GM18858 (cell line): Measurements from ENCODE around the gene SLC28A3.

ENCODE experiments used
- ATAC-seq: cut with Tn5 transposase; IDR thresholded peaks from one replicate; pipeline ENCODE4 v1.9.1; 2021; ENCODE audit not compliant: unreplicated experiment

The SLC28A3 gene

DNA sequence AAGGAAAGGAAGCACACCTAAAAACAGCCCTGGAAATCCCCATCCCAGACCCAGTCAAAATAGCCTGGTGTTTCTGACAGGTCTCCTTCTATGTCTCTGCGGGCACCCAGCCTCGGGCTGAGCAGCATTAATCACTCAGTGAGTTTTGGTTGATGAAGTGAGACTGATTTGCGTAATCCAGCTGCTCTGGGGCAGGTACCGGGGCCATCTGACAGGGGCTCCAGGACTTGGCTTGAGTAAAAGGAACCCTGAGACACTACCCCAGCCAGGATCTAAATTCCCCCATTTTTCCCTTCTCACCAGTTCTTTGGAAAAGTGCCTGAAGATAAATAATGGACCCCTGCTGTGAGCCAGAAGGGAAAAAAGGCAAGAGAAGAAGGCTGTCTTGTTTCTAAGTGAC is 596 bp downstream of the SLC28A3 start:
- no peak for ATAC-seq

- ATAC-seq = no peak
These were observed 1.1 kb downstream of the SLC28A3 start for GRCh38 chr9:84339503-84339902.

DNA sequence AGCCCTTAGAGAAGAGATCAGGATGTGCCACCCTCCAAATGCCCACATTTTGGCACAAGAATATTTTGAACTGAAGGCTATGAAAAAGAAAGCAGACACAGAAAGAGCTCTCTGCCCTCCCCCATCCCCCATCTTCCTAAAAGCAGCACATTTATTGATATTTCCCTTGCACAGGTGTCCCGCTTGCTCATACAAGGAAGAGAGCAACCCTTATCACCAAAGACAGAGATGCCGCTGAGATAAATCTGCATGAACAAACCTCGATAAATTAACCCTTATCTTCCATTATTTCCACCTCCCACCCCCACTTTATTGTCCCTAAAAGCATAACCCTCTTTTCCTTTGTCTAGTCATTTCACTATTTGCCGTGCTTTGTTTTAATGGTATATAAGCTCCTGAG is 1.8 kb downstream of the SLC28A3 start:
- ATAC-seq = no peak

DNA sequence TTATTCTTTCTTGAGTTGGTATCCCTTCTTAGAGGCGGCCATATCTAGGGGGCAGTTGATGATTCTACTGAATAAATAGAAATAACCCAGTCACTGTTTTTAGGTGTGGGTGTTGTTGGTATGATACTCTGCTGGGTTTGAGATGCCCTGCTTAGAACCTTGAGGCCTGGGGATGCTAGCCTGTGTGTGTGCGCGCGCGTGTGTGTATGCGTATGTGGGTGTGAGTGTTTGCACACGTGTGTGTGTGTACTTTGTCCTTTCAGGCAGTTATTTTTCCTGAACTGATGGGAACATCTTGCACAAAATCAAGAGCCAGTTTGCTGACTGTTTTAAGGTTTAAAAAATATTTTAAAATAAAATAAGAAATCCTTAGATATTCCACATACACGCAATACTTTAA is 3.3 kb downstream of the SLC28A3 start:
- no peak for ATAC-seq

- no peak for ATAC-seq
These were observed 9.3 kb downstream of the SLC28A3 start for GRCh38 chr9:84331119-84331809.

- ATAC-seq = no peak
These were observed 10.3 kb downstream of the SLC28A3 start for GRCh38 chr9:84330246-84330645.

- no peak for ATAC-seq
These were observed 13.4 kb downstream of the SLC28A3 start for GRCh38 chr9:84327184-84327583.

- no peak for ATAC-seq
These were observed 15.1 kb downstream of the SLC28A3 start for GRCh38 chr9:84325347-84325973.

- ATAC-seq = no peak
These were observed 15.7 kb downstream of the SLC28A3 start for GRCh38 chr9:84324811-84325210.

DNA sequence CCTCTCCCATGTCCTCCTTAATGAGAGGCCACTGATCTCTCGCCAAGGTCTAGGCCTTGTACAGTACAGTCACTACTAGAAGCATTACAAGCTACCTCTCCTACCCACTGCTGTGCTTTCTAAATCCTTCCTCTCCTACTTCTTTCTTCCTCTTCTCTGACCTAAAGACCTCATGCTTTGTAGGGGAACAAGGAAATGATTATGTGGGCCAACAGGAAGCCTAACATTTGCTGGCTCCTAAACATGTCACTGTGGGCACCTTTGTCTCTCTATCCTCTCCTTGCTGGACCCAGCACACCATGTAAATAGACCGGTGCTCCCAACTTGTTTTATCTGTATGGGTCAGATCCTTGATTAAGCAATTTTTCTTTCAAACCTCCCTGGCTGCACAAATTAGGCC is 16.7 kb downstream of the SLC28A3 start:
- ATAC-seq = no peak

GRCh38 chr9:84322828-84323227 is 17.7 kb downstream of the SLC28A3 start:
- ATAC-seq = no peak

- no peak for ATAC-seq
These were observed 20.3 kb downstream of the SLC28A3 start for GRCh38 chr9:84320231-84320630.

DNA sequence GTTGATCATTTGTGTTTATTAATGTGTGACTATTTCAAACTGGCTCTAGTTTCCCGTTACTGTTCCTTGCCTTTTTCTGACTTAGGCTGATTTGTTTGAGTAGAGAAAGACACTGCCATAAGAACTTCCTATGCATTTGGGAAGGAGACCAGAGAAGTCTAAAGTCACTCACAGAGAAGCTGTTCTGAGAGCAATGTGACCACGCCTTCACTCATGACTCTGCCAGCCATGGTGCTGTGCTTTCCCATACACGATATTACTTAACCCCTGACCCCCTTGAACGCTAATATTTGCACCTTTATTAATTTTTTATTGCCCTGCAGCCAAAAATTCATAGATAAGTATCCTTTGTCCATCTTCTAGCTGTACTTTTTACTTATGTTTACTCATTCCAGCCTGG is 20.9 kb downstream of the SLC28A3 start:
- ATAC-seq = no peak

DNA sequence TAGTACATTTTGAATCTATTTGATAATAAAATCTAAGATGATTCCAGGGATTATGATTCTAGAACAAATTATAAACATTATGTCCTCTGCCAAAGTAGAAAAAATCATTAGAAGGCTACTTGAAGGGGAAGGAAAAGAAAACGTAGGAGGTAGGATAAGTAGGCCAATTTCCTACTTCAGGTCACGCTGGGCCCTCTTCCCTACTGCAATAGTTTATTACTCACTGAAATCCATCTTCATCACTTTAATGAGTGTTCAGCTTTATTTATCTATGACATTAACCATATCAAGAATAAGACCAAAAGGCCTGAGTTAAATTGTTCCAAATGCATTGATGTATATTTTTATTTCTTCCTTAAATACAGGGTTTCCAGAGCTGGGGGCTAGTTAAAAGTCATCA is 21.6 kb downstream of the SLC28A3 start:
- no peak for ATAC-seq

- ATAC-seq = no peak
These were observed 23.0 kb downstream of the SLC28A3 start for GRCh38 chr9:84317563-84317962.

DNA sequence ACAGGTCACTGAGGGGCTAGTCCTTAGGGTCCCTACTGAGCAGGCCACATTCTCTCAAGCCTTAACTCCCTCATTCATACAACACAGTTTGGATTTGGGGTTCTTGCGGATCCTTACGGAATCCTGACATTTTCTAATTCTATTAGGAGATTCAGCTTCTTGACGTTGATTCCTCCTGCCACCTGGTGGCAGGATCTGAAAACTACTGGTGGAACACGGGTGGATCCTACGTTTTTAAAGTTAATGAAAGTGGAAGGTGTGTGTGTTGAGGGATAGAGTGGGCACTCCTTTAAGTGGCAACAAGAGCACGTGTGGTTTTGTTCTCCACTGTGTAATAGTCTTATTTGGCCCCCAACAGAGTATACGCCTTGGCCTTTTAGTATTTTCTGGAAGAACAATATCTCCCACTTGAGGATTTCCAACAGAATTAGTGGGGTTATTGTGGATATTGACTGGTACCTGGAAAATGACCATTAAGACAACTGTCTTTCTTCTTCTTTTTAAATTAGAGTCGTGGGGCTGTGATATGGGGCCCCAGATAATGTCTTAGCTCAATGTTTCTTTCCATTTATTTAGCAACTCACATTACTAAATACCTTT is 25.2 kb downstream of the SLC28A3 start:
- peak; percentile 53 for ATAC-seq

DNA sequence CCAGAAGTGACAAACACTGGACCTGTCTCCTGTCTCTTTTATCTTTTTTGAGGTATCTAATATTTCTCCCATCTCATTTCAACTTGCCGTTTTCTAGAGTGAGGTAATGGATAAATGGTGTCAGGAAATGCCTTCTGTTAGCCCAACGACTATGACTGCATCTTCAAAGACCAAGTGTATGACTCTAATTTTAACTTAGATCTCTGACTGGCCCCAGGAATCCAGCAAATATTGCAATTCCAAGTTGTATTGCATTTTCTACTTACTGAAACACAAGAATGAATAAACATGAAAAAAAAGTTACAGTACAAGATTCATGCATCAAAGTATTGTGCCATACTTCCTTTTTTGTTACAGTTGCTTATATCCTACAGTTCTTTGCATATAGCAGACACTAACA is 26.3 kb downstream of the SLC28A3 start:
- no peak for ATAC-seq

DNA sequence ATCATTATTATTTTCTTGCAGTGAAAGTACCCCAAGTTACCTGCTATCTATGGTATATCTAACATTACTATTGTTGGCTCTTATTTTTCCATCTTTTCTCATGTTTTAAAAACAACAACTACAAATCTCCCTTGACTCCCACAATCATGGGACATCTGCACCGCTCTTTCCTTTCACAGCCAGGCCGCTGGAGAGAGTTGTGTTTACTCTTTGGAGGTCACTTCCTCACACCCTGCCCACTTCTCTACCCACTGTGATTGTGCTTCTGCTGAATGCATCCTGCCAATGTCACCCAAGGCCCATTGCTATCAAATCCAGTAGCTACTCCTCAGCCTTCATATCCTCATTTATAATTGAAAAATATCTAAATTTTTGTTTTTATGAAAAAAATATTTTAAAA is 29.7 kb downstream of the SLC28A3 start:
- no peak for ATAC-seq

DNA sequence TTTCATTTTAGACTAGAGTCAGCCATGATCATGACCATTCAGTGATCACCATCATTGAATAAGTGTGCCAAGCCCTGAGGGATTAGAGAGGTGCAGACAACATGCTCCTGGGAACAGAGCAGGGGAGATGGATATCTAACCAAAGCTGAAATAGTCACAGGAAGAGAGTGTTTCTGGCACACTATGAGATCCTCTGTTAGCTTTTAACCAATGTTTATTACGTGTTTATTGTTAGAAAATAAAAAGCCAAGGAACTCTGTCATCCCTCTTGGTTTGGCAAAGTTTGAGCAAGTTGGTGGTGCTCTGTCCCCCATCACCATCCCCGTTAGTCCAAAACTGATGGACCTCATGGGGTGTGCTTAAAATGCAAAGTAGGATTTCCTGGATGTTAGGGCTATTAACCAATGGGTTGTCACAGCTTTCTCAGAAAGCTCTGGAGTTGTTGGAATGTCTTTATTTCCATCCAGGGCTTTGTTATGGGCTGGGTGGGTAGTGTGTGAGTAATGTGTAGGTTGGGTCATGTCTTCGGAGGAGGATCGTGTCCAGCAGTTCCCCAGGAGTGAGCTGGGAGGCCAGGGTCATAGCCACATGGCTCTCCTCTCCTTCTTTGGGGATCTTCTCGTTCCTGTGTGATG is 34.9 kb downstream of the SLC28A3 start:
- no peak for ATAC-seq

- no peak for ATAC-seq
These were observed 36.4 kb downstream of the SLC28A3 start for GRCh38 chr9:84304166-84304565.

GRCh38 chr9:84303061-84303460 is 37.5 kb downstream of the SLC28A3 start:
- no peak for ATAC-seq

- ATAC-seq = no peak
These were observed 38.7 kb downstream of the SLC28A3 start for GRCh38 chr9:84301851-84302250.
